GM19351 (cell line): Measurements from ENCODE around the gene GRHPR.
"Not testable (repeated sequence)": the region's sequence is repeated elsewhere in the genome, so short reads cannot be mapped to it uniquely, and the experiment has no call there.

Experiments
- ATAC-seq: cut with Tn5 transposase; IDR thresholded peaks from one replicate; pipeline ENCODE4 v1.9.1; 2021; ENCODE audit warnings: mild to moderate bottlenecking, moderate library complexity; ENCODE audit not compliant: unreplicated experiment

Gene GRHPR

DNA sequence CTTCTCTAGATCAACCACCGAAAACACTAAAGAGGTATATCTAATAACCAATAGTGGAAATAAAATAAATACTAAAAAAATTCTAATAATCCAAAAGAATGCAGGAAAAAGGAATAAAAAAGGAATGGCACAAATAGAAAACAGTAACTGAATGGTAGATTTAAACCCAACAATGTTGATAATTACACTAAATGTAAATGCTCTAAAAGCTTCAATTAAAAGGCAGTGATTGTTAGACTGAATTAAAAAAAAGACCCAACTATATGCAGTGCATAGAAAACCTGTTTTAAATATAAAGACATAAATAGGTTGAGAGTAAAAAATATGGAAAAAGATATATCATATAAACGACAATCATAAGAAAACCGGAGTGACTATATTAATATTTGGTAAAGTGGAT lies 51.9 kb downstream of the GRHPR start:
- no peak for ATAC-seq

- no peak for ATAC-seq
Measured at GRCh38 chr9:37476930-37477329, 54.4 kb downstream of the GRHPR start.

GRCh38 chr9:37477443-37477842 lies 54.9 kb downstream of the GRHPR start:
- not testable (repeated sequence) for ATAC-seq

- not testable (repeated sequence) for ATAC-seq
Measured at GRCh38 chr9:37477987-37478619, 55.6 kb downstream of the GRHPR start.

DNA sequence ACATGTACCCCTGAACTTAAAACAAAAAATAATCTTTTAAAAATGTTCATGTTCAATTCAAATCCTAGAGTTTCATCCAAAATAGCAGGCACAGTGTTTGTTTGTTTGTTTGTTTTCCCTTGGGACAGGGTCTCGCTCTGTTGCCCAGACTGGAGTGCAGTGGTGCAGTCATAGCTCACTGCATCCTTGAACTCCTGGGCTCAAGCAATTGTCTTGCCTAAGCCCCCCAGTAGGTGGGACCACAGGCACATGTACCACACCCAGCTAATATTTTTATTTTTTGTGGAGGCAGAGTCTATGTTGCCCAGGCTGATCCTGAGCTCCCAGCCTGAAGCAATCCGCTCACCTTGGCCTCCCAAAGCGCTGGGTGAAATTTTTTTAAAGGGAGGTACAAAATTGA lies 58.3 kb downstream of the GRHPR start:
- ATAC-seq, result no peak

GRCh38 chr9:37485389-37486255 lies 63.1 kb downstream of the GRHPR start, which contains the start of gene POLR1E:
TSS of gene POLR1E (plus strand) at chr9:37485948. CDS start at chr9:37486048, 100 bp downstream.
- ATAC-seq, result peak; percentile 97

DNA sequence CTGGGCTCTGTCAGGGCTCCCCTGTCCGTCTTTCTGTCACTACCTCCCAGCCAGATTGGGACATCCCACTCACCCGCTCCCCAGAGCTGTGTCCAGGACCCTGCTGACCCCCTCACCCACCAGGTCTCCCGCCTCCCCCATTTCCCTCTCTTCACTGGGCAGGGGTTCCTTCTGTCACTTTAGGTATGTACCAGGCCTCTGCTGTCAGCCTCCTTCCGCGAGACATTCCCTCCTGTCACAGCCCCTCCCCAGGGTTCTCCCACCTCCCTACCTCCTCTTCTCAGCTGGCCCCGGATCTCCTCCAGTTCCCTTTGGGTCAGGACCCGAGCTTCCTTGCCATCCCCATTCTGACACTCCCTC lies 63.7 kb downstream of the GRHPR start:
- no peak for ATAC-seq
